Measurements from ENCODE around the gene ABCB11.
A peak's percentile ranks its signal among the peaks of the same experiment; 100 is the strongest.
"Not testable (repeated sequence)": the region's sequence is repeated elsewhere in the genome, so short reads cannot be mapped to it uniquely, and the experiment has no call there.

The ABCB11 gene

DNA sequence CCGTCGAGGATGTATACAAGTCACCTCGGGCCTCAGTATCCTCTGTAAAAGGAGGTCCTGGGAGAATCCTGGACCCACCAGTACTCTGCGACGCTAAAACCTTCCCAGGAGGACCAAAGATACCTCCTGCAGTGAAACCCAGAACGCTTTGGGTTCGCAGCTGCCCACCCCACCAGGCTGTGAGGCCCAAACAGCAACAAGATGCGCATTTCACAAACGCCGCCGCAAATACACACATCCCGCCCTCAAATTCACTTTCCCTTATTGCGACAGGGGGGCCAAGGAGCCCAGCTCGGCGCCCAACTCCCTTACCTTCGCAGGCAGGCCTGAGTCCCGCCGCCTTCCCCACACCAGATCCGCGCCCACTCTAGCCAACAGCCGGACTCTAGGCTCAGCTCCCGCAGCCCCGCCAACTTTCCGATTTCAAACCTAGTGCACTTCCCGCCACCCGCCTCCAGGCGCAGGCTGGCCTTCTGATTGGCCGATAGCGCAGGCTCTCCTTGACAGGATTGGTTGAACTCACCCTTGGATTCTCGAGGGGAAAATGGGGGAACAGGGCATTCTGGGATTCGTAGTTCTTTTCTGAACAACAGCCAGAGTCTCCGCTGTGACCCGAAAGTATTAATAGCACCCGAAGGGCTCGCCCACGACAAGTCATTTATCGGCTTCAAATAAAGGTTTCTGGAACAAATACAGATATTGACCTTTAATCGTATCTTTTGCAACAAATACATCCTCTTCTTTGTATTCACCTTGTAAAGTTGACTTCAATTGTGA, 140.9 kb downstream of the ABCB11 start, which contains the start of gene SPC25:
Gene SPC25, minus strand, starts transcription at position 425 of the 777 bp plus-strand sequence. CDS start 911 bp downstream, outside the sequence.
- DNase-seq (ENCODE audit: low spot score), result peak; percentile 96

DNA sequence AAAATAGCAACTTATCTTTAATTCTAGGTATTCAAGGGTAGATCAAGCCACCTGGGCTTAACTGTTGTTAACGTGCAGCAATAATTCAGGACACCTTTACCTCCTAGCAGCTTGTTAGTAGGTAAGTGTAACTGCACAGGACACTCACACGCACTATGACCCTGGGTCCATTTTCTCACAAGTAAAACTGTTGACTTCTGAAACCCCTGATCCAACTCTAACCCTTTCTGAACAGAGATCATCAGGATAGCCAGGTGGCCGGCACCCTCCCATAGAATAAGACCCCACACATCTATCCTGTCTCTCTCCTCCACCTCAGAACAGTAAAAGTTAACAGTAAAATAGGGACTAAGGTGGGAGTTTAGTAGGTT, 141.5 kb downstream of the ABCB11 start:
- DNase-seq (ENCODE audit: low spot score), result no peak

DNA sequence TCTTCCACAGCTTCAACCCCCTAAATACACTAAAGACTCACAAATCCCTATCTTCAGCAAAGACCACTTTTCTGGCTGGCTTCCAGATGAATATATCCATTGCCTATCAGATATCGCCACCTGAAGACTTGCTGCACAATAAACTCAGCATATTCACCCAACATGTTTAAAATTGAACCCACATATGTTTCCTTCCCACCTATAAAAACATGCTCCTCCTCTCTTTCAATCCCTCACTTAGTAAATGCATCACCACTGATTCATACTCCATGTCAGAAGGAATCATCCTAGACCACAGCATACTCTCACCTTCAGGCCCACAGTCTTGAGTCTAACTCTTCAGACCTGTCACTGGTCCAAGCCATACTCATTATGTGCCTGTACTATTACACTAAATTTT, 146.1 kb downstream of the ABCB11 start:
- DNase-seq (ENCODE audit: low spot score), result no peak

DNA sequence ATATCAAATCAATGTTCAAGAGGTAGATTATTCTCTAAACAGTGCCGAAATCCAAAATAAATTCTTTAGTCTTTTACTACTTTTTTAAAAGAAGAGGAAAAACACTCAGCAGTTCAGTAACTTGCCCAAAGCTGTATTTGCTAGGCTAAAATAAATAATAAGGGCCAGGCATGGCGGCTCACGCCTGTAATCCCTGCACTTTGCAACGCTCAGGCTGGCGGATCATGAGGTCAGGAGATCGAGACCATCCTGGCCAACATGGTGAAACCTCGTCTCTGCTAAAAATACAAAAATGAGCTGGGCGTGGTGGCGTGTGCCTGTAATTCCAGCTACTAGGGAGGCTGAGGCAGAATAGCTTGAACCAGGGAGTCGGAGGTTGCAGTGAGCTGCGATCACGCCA, 149.0 kb downstream of the ABCB11 start:
- not testable (repeated sequence) for DNase-seq (ENCODE audit: low spot score)

- DNase-seq (ENCODE audit: low spot score), result no peak
These were observed 156.6 kb downstream of the ABCB11 start for GRCh38 chr2:168874368-168875054.

- not testable (repeated sequence) for DNase-seq (ENCODE audit: low spot score)
These were observed 160.3 kb downstream of the ABCB11 start for GRCh38 chr2:168870824-168871223.

All from hepatic stellate cell (primary cell).